HEK293 (cell line): ENCODE measurements around the gene SAMD1.

Experiments used
- CTCF ChIA-PET: fragments of 350-600 bp; formaldehyde crosslinking; extraction: SDS; loops from one replicate; lab custom pipeline; 2021; ENCODE audit warnings: antibody characterized with exemption; lab: Yijun Ruan, JAX
- POLR2A ChIA-PET: fragments of 300-600 bp; formaldehyde crosslinking; extraction: SDS; loops from one replicate; lab custom pipeline; 2020; ENCODE audit warnings: antibody characterized with exemption, inconsistent platforms; lab: Yijun Ruan, JAX
- H3K27ac ChIP-seq: fragments of 200-500 bp; sonication (Bioruptor generic); 2 replicates; pipeline ENCODE4 v1.5.1; 2014; ENCODE audit warnings: low read depth, low read length, control low read depth, inconsistent platforms; ENCODE audit errors: extremely low read depth
- H3K36me3 ChIP-seq, 2 experiments: fragments of 200-500 bp in 1 of 2; sonication (Bioruptor generic) in 1 of 2; 1 replicate in 1 of 2; 2 replicates in 1 of 2; pipeline ENCODE4 v1.5.1; 2014 to 2017; ENCODE audit warnings: inconsistent platforms in 2 of 2, low read length in 2 of 2; ENCODE audit not compliant: control insufficient read depth in 2 of 2, insufficient read depth in 1 of 2
- H3K4me1 ChIP-seq: fragments of 200-500 bp; sonication (Bioruptor generic); 2 replicates; pipeline ENCODE4 v1.5.1; 2014; ENCODE audit warnings: mild to moderate bottlenecking, low read length, inconsistent platforms; ENCODE audit not compliant: control insufficient read depth, insufficient read depth
- H3K4me3 ChIP-seq: 2 replicates; pipeline ENCODE4 v1.5.1; 2011; ENCODE audit warnings: low read depth, mild to moderate bottlenecking, control low read depth, low read length, moderate library complexity
- H3K9me3 ChIP-seq: fragments of 200-500 bp; sonication (Bioruptor generic); 2 replicates; pipeline ENCODE4 v1.5.1; 2014; ENCODE audit warnings: low read depth, low read length, inconsistent platforms; ENCODE audit not compliant: control insufficient read depth, insufficient read depth
- BCL11A ChIP-seq: fragments of 450-650 bp; formaldehyde crosslinking; IDR thresholded peaks from 2 replicates; pipeline ENCODE4 v1.5.1; 2016; ENCODE audit warnings: low read depth, missing biosample characterization, missing genetic modification characterization
- BCL11B ChIP-seq: fragments of 450-650 bp; formaldehyde crosslinking; IDR thresholded peaks from 2 replicates; pipeline ENCODE4 v1.5.1; 2016; ENCODE audit warnings: low read depth, missing biosample characterization, missing genetic modification characterization
- GLIS2 ChIP-seq: fragments of 450-650 bp; formaldehyde crosslinking; IDR thresholded peaks from 2 replicates; pipeline ENCODE4 v1.5.1; 2016; ENCODE audit warnings: missing biosample characterization, missing genetic modification characterization
- IKZF3 ChIP-seq: fragments of 450-650 bp; IDR thresholded peaks from 2 replicates; pipeline ENCODE4 v1.5.0; 2018; ENCODE audit warnings: missing biosample characterization, mild to moderate bottlenecking, missing genetic modification characterization, moderate library complexity
- KLF10 ChIP-seq: fragments of 450-650 bp; IDR thresholded peaks from 2 replicates; pipeline ENCODE4 v1.5.1; 2018; ENCODE audit warnings: missing biosample characterization, mild to moderate bottlenecking, missing genetic modification characterization
- KLF7 ChIP-seq: fragments of 450-650 bp; formaldehyde crosslinking; IDR thresholded peaks from 2 replicates; pipeline ENCODE4 v1.5.1; 2016; ENCODE audit warnings: missing biosample characterization, missing genetic modification characterization, borderline replicate concordance
- MEIS1 ChIP-seq: sonication (generic); formaldehyde crosslinking; IDR thresholded peaks from 2 replicates; pipeline ENCODE4 v1.8.1; 2022; ENCODE audit warnings: missing genetic modification reagents, mild to moderate bottlenecking, borderline replicate concordance
- SCRT2 ChIP-seq: fragments of 450-650 bp; formaldehyde crosslinking; IDR thresholded peaks from 2 replicates; pipeline ENCODE4 v1.5.1; 2016; ENCODE audit warnings: missing biosample characterization, missing genetic modification characterization
- SP3 ChIP-seq: fragments of 450-650 bp; formaldehyde crosslinking; IDR thresholded peaks from 2 replicates; pipeline ENCODE4 v1.5.1; 2016; ENCODE audit warnings: missing biosample characterization, missing genetic modification characterization
- SP7 ChIP-seq: fragments of 450-650 bp; formaldehyde crosslinking; IDR thresholded peaks from 2 replicates; pipeline ENCODE4 v1.5.1; 2016; ENCODE audit warnings: missing biosample characterization, missing genetic modification characterization
- ZBTB48 ChIP-seq: fragments of 450-650 bp; formaldehyde crosslinking; IDR thresholded peaks from 2 replicates; pipeline ENCODE4 v1.5.1; 2016; ENCODE audit warnings: missing biosample characterization, missing genetic modification characterization
- ZBTB7A ChIP-seq: fragments of 450-650 bp; formaldehyde crosslinking; IDR thresholded peaks from 2 replicates; pipeline ENCODE4 v1.5.1; 2016; ENCODE audit warnings: low read depth, missing biosample characterization, missing genetic modification characterization
- ZEB2 ChIP-seq: fragments of 450-650 bp; formaldehyde crosslinking; IDR thresholded peaks from 2 replicates; pipeline ENCODE4 v1.5.1; 2016; ENCODE audit warnings: missing biosample characterization, missing genetic modification characterization
- ZFP69B ChIP-seq: fragments of 450-650 bp; formaldehyde crosslinking; IDR thresholded peaks from 2 replicates; pipeline ENCODE4 v1.5.1; 2016; ENCODE audit warnings: missing biosample characterization, missing genetic modification characterization
- ZIC2 ChIP-seq: fragments of 450-650 bp; formaldehyde crosslinking; IDR thresholded peaks from 2 replicates; pipeline ENCODE4 v1.5.1; 2016; ENCODE audit warnings: missing biosample characterization, missing genetic modification characterization
- ZNF23 ChIP-seq: fragments of 450-650 bp; formaldehyde crosslinking; IDR thresholded peaks from 2 replicates; pipeline ENCODE4 v1.5.1; 2016; ENCODE audit warnings: missing biosample characterization, missing genetic modification characterization, borderline replicate concordance
- ZNF341 ChIP-seq: fragments of 450-650 bp; formaldehyde crosslinking; IDR thresholded peaks from 2 replicates; pipeline ENCODE4; 2016; ENCODE audit warnings: low read depth, missing biosample characterization, missing genetic modification characterization
- ZNF366 ChIP-seq: fragments of 450-650 bp; formaldehyde crosslinking; conservative IDR thresholded peaks from 2 replicates; pipeline ENCODE4 v1.5.1; 2016; ENCODE audit warnings: missing biosample characterization, missing genetic modification characterization
- ZNF394 ChIP-seq: fragments of 450-650 bp; formaldehyde crosslinking; IDR thresholded peaks from 2 replicates; pipeline ENCODE4 v1.5.1; 2016; ENCODE audit warnings: missing biosample characterization, missing genetic modification characterization, mild to moderate bottlenecking, moderate library complexity, borderline replicate concordance
- ZNF510 ChIP-seq: fragments of 450-650 bp; formaldehyde crosslinking; IDR thresholded peaks from 2 replicates; pipeline ENCODE4 v1.5.1; 2018; ENCODE audit warnings: mild to moderate bottlenecking, missing genetic modification characterization, missing biosample characterization; ENCODE audit not compliant: insufficient replicate concordance
- ZNF624 ChIP-seq: fragments of 450-650 bp; formaldehyde crosslinking; IDR thresholded peaks from 2 replicates; pipeline ENCODE4 v1.5.1; 2017; ENCODE audit warnings: missing biosample characterization, missing genetic modification characterization
- ZNF626 ChIP-seq: fragments of 450-650 bp; sonication (Bioruptor Pico); formaldehyde crosslinking; IDR thresholded peaks from 2 replicates; pipeline ENCODE4 v1.5.1; 2018; ENCODE audit warnings: missing biosample characterization, missing genetic modification characterization, inconsistent platforms
- ZNF670 ChIP-seq: fragments of 450-650 bp; formaldehyde crosslinking; IDR thresholded peaks from 2 replicates; pipeline ENCODE4 v1.5.1; 2016; ENCODE audit warnings: missing biosample characterization, missing genetic modification characterization, low read depth
- ZSCAN30 ChIP-seq: fragments of 450-650 bp; IDR thresholded peaks from 2 replicates; pipeline ENCODE4 v1.5.1; 2018; ENCODE audit warnings: missing biosample characterization, mild to moderate bottlenecking, missing genetic modification characterization, moderate library complexity
- TF ChIP-seq, protein P1 (sequence below): fragments of 450-650 bp; formaldehyde crosslinking; IDR thresholded peaks from 2 replicates; pipeline ENCODE4 v1.5.1; 2016; ENCODE audit warnings: missing biosample characterization, missing genetic modification characterization
- TF ChIP-seq, protein P2 (sequence below): fragments of 450-650 bp; formaldehyde crosslinking; IDR thresholded peaks from 2 replicates; pipeline ENCODE4 v1.5.1; 2016; ENCODE audit warnings: missing biosample characterization, missing genetic modification characterization
- TF ChIP-seq, protein P3 (sequence below): fragments of 450-650 bp; formaldehyde crosslinking; IDR thresholded peaks from 2 replicates; pipeline ENCODE4 v1.5.1; 2016; ENCODE audit warnings: missing biosample characterization, missing genetic modification characterization
- TF ChIP-seq, protein P4 (sequence below): fragments of 450-650 bp; formaldehyde crosslinking; IDR thresholded peaks from 2 replicates; pipeline ENCODE4 v1.5.1; 2017; ENCODE audit warnings: missing biosample characterization, missing genetic modification characterization
- TF ChIP-seq, protein P5 (sequence below): fragments of 450-650 bp; formaldehyde crosslinking; IDR thresholded peaks from 2 replicates; pipeline ENCODE4 v1.5.1; 2016; ENCODE audit warnings: missing biosample characterization, missing genetic modification characterization

SAMD1 gene

DNA sequence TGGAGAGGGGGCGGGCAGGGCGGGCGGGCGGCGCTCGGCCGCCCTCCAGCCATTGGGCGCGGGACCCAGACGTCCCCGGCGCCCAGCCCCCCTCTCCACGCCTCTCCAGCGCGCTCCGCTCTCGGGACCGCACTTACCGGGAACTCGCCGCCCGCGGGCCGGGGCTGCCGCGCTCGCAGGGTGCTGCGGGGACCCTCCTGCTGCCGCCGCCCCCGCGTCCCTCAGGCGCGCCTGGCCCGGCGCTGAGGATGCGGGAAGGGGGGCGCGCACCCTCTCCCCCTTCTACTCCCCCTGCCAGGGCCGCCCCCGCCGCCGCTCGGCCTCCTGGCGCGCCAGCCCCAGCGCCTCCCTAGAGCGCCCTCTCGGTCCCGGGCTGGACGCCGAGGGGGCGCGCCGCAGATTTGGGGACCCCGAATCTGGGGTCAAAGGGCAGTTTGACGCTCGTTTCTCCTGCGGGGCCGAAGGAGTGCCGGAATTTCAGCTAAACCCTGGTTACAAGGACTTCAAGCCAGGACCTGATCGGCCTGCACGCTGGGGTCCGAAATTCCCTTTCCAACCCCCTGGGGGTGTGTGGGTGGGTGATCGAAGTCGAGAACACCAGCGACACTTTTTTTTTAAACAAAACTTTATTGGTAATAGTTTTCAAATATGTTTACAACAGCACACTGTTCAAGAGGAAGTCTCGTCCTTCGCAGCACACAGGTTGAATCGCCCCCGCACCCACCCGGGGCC lies 696 bp upstream of the SAMD1 start:
- no peaks in the 10 kb centered on the region for H3K9me3 ChIP-seq
- peak overlapping the region; percentile 68; the same call in 1 of the 2 replicates for H3K27ac ChIP-seq
- peak overlapping the region; percentile 52 for H3K4me3 ChIP-seq
- H3K4me1 ChIP-seq = no peaks in the 10 kb centered on the region
- ChIA-PET CTCF (interaction anchor here (0.7 to 0.9 kb wide), 3 partner anchors 10 to 39 kb away, joined by 3 read pairs; a partner anchor contains a TSS), POLR2A (interaction anchor here (1.4 kb wide), 1 partner anchor 46 kb away, joined by 3 read pairs; no protein-coding TSS in a partner anchor)
- peaks cover 4 to 14% of the 10 kb centered on the region in 2 experiments; a peak in 2 of 3 replicates for H3K36me3 ChIP-seq
- TF ChIP-seq MEIS1 (CRISPR knock-in tag) (no peak), ZNF394 (tag by site-specific recombination) (peak; percentile 27; the same call in 1 of the 2 replicates), GLIS2 (tag by site-specific recombination) (peak; percentile 90), ZSCAN30 (tag by site-specific recombination) (0 out of 2 replicates have a peak, but pooled peaks have one; percentile 51), ZEB2 (tag by site-specific recombination) (peak; percentile 79), BCL11B (tag by site-specific recombination) (0 out of 2 replicates have a peak, but pooled peaks have one; percentile 70), KLF7 (tag by site-specific recombination) (peak; percentile 28; the same call in 1 of the 2 replicates), ZIC2 (tag by site-specific recombination) (peak; percentile 73), ZFP69B (tag by site-specific recombination) (0 out of 2 replicates have a peak, but pooled peaks have one; percentile 40), KLF10 (tag by site-specific recombination) (peak; percentile 78), ZNF366 (tag by site-specific recombination) (no peak), SP3 (tag by site-specific recombination) (peak; percentile 29; the same call in 1 of the 2 replicates), SCRT2 (tag by site-specific recombination) (0 out of 2 replicates have a peak, but pooled peaks have one; percentile 16), SP7 (tag by site-specific recombination) (peak; percentile 55; the same call in 1 of the 2 replicates), ZBTB7A (0 out of 2 replicates have a peak, but pooled peaks have one; percentile 84), BCL11A (tag by site-specific recombination) (peak; percentile 59; the same call in 1 of the 2 replicates), ZNF626 (tag by site-specific recombination) (0 out of 2 replicates have a peak, but pooled peaks have one; percentile 34), ZNF624 (tag by site-specific recombination) (no peak), ZNF670 (tag by site-specific recombination) (no peak), ZNF341 (tag by site-specific recombination) (peak; percentile 74), ZNF23 (no peak), ZNF510 (tag by site-specific recombination) (no peak), ZBTB48 (tag by site-specific recombination) (peak; percentile 52), IKZF3 (tag by site-specific recombination) (peak; percentile 63; the same call in 1 of the 2 replicates)
- TF ChIP-seq, protein P1, sequence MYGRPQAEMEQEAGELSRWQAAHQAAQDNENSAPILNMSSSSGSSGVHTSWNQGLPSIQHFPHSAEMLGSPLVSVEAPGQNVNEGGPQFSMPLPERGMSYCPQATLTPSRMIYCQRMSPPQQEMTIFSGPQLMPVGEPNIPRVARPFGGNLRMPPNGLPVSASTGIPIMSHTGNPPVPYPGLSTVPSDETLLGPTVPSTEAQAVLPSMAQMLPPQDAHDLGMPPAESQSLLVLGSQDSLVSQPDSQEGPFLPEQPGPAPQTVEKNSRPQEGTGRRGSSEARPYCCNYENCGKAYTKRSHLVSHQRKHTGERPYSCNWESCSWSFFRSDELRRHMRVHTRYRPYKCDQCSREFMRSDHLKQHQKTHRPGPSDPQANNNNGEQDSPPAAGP (tag by site-specific recombination) = no peak
- TF ChIP-seq, protein P2, sequence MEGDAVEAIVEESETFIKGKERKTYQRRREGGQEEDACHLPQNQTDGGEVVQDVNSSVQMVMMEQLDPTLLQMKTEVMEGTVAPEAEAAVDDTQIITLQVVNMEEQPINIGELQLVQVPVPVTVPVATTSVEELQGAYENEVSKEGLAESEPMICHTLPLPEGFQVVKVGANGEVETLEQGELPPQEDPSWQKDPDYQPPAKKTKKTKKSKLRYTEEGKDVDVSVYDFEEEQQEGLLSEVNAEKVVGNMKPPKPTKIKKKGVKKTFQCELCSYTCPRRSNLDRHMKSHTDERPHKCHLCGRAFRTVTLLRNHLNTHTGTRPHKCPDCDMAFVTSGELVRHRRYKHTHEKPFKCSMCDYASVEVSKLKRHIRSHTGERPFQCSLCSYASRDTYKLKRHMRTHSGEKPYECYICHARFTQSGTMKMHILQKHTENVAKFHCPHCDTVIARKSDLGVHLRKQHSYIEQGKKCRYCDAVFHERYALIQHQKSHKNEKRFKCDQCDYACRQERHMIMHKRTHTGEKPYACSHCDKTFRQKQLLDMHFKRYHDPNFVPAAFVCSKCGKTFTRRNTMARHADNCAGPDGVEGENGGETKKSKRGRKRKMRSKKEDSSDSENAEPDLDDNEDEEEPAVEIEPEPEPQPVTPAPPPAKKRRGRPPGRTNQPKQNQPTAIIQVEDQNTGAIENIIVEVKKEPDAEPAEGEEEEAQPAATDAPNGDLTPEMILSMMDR (tag by site-specific recombination) = peak; percentile 87
- TF ChIP-seq, protein P3, sequence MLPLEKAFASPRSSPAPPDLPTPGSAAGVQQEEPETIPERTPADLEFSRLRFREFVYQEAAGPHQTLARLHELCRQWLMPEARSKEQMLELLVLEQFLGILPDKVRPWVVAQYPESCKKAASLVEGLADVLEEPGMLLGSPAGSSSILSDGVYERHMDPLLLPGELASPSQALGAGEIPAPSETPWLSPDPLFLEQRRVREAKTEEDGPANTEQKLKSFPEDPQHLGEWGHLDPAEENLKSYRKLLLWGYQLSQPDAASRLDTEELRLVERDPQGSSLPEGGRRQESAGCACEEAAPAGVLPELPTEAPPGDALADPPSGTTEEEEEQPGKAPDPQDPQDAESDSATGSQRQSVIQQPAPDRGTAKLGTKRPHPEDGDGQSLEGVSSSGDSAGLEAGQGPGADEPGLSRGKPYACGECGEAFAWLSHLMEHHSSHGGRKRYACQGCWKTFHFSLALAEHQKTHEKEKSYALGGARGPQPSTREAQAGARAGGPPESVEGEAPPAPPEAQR (tag by site-specific recombination) = 0 out of 2 replicates have a peak, but pooled peaks have one; percentile 42
- TF ChIP-seq, protein P4, sequence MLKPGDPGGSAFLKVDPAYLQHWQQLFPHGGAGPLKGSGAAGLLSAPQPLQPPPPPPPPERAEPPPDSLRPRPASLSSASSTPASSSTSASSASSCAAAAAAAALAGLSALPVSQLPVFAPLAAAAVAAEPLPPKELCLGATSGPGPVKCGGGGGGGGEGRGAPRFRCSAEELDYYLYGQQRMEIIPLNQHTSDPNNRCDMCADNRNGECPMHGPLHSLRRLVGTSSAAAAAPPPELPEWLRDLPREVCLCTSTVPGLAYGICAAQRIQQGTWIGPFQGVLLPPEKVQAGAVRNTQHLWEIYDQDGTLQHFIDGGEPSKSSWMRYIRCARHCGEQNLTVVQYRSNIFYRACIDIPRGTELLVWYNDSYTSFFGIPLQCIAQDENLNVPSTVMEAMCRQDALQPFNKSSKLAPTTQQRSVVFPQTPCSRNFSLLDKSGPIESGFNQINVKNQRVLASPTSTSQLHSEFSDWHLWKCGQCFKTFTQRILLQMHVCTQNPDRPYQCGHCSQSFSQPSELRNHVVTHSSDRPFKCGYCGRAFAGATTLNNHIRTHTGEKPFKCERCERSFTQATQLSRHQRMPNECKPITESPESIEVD = no peak
- TF ChIP-seq, protein P5, sequence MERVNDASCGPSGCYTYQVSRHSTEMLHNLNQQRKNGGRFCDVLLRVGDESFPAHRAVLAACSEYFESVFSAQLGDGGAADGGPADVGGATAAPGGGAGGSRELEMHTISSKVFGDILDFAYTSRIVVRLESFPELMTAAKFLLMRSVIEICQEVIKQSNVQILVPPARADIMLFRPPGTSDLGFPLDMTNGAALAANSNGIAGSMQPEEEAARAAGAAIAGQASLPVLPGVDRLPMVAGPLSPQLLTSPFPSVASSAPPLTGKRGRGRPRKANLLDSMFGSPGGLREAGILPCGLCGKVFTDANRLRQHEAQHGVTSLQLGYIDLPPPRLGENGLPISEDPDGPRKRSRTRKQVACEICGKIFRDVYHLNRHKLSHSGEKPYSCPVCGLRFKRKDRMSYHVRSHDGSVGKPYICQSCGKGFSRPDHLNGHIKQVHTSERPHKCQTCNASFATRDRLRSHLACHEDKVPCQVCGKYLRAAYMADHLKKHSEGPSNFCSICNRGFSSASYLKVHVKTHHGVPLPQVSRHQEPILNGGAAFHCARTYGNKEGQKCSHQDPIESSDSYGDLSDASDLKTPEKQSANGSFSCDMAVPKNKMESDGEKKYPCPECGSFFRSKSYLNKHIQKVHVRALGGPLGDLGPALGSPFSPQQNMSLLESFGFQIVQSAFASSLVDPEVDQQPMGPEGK (tag by site-specific recombination) = peak; percentile 90
